Cerebellar nuclear complex (tissue), 1 donor: ENCODE data around the gene CSNK1G3.
A peak's percentile ranks its signal among the peaks of the same experiment; 100 is the strongest.
"Not testable (repeated sequence)": the region's sequence is repeated elsewhere in the genome, so short reads cannot be mapped to it uniquely, and the experiment has no call there.

Experiments used
- DNase-seq, 2 experiments: peaks; one replicate each; lab custom pipeline; 2025; lab: John Stamatoyannopoulos, UW

The CSNK1G3 gene

GRCh38 chr5:123559434-123559775 lies 47.4 kb downstream of the CSNK1G3 start:
- no peak for DNase-seq

- no peak for DNase-seq
Observed at GRCh38 chr5:123561230-123561629, 49.3 kb downstream of the CSNK1G3 start.

DNA sequence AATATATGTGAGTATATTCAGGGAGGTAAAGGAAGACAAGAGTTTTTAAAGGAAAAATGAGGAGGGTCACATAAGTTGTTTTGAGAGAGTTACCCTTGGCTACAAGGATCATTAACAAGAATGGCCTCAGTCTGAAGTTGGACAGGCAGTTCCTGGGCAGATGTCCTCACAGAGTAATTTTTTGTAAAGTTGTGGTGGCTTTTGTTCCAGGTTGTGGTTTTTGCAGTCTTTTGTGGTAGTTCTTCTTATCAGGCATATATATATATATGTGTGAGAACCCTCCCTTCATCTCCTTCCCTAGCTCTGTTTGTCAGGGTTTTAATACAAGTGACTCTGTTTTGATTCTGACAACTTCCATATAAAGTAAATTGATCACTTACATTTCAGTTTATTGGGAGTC lies 60.0 kb downstream of the CSNK1G3 start:
- DNase-seq, result no peak

DNA sequence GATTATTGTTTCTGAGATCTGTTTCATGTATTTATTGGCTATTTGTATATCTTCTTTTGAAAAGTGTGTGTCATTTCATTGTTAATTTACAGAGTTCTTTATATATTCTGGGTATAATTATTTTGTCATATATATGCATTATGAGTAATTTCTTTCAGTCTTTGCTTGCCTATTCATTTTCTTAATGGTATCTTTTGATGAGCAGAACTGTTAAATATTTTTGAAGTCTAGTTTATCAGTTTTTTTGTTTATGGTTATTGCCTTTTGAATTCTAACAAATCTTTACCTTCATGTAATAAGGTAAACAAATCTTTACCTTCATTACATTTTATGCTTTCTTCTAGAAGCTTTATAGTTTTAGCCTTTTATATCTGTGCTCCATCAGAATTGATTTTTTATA lies 66.4 kb downstream of the CSNK1G3 start:
- no peak for DNase-seq

- DNase-seq, result no peak
Observed at GRCh38 chr5:123579410-123579809, 67.4 kb downstream of the CSNK1G3 start.

GRCh38 chr5:123582550-123583285 lies 70.7 kb downstream of the CSNK1G3 start:
- DNase-seq, result no peak

DNA sequence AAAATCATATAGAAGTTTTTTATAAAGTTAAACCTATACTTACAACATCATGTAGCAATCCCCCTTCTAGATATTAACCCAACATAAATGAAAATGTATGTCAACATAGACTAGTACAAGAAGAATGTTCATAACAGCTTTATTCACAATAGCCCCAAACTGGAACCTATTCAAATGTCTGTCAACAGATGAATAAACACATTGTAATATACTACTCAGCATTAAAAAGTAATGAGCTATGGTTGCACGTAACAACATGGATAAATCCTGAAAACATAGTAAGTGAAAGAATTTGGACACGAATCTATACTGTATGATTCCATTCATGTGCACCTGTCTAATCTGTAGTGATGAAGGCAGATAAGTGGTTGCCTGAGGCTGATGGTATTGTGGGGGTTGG lies 73.9 kb downstream of the CSNK1G3 start:
- DNase-seq, result no peak

GRCh38 chr5:123594434-123594833 lies 82.5 kb downstream of the CSNK1G3 start:
- DNase-seq, result no peak

DNA sequence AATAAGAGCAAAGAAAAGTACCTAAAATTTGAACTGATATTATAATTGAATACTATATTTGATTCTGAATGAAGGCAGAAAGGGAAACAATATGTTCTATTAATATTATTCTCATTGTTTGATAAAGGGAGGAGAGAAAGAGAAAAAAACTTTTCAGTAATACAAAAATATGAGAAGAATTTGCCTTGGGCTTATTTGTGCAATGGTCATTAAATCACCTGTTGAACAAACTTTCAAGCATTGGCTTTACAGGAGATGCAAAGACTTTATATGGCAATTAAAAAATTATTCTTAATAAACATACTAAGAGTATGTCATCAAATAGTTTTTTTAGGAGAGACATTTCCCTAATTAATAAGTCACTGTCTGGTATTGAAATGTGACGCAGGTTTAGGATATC lies 85.0 kb downstream of the CSNK1G3 start:
- no peak for DNase-seq

- no peak for DNase-seq
Observed at GRCh38 chr5:123598028-123598689, 86.2 kb downstream of the CSNK1G3 start.

DNA sequence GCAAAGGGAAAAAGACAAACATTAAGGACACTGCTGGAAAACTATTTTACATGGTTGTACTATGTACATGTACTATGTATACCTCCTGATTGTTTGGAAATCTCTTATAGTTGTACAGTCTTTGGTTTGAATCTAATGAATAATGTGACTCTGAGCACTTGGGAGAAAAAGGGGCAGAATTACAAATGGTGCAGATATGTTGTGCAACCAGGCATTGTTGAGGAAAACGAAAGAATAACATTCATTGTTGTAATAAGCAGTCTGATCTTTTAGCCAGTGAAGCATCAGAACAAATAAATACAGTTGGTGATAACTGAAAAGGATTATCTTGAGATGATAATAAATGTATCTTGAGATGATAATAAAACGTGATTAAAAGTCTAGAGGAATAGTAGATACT lies 87.2 kb downstream of the CSNK1G3 start:
- DNase-seq, result no peak

DNA sequence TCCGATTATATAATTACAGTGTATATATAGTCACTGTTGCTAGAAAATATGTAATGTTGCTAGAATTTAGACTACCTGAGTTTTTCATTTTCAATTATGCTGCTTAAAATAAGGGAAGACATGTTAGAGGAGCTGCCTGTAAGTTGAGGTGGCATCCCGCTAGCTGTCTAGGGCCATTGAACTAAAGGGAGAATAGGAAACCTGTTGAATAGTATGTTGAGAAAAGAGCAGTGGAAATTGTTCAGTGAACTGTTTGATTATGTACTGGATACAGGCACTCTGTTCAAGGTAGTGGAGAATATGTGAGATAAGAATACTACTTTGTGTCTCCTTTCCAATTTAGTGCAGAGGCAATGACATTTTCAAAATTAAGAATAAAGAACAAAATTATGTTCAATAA lies 89.6 kb downstream of the CSNK1G3 start:
- no peak for DNase-seq

DNA sequence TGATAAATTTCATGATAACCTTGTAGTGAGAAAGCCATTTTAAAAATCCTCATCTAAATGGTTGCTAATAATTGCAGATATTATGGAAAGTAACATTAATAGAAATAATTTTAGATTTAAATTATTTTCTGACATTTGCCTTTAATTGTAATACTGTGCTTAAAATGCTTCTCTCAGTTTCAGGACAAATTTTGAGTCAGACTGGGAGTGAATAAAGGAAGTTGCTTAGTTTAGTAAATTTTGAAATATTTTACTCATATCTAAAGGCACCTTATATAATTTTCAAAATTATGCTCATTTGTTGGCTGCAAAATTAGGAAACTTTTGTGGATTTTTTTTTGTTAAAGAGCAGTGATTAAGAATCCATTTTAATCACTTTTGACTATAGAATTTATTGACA lies 93.8 kb downstream of the CSNK1G3 start:
- DNase-seq, result no peak

- DNase-seq, result no peak
Observed at GRCh38 chr5:123610209-123610608, 98.2 kb downstream of the CSNK1G3 start.

DNA sequence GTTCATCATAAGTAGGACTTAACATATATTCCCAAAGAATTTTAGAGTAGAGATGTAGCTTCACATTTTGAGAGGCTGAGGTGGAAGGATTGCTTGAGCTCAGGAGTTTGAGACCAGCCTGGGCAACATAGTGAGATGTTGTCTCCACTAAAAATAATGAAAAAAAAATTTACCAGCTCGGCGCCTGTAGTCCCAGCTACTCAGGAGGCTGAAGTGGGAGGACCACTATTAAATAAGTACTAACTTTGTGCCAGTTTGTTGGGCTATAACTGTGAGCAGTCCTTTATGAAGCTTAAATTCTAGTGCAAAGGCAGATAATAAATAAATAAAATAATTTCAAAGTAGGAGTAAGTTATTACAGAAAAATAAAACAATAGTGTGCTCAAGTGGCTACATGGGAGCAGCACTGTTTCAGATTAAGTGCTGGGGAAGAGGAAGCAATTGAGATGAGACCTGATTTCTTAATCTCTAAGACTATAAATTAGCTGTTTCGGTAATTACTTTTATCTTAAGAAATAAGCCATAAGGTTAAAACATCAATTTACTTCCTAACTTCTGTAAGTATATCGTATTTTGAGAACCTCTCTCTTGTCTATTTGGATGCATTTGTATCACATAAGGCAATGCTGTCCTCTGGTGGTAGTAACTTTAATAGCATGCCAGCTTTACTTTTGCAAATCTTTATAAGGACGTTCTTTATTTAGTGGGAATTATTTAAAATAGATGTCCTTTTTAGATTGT lies 98.9 kb downstream of the CSNK1G3 start:
- peak in 1 of 2 experiments; percentile 10 for DNase-seq

- no peak for DNase-seq
Observed at GRCh38 chr5:123611406-123611709, 99.4 kb downstream of the CSNK1G3 start.

- DNase-seq, result no peak
Observed at GRCh38 chr5:123617561-123617960, 105.6 kb downstream of the CSNK1G3 start.

- no peak for DNase-seq
Observed at GRCh38 chr5:123626051-123626450, 114.1 kb downstream of the CSNK1G3 start.

- no peak for DNase-seq
Observed at GRCh38 chr5:123628860-123629544, 117.0 kb downstream of the CSNK1G3 start.

GRCh38 chr5:123636006-123636405 lies 124.0 kb downstream of the CSNK1G3 start:
- no peak for DNase-seq

GRCh38 chr5:123637028-123637427 lies 125.1 kb downstream of the CSNK1G3 start:
- not testable (repeated sequence) for DNase-seq

GRCh38 chr5:123639244-123639643 lies 127.3 kb downstream of the CSNK1G3 start:
- no peak for DNase-seq
